ENCODE measurements around the gene RORC.
A peak's percentile ranks its signal among the peaks of the same experiment; 100 is the strongest.

The RORC gene

GRCh38 chr1:151847867-151848596 is 16.4 kb upstream of the RORC start:
- DNase-seq: no peak

DNA sequence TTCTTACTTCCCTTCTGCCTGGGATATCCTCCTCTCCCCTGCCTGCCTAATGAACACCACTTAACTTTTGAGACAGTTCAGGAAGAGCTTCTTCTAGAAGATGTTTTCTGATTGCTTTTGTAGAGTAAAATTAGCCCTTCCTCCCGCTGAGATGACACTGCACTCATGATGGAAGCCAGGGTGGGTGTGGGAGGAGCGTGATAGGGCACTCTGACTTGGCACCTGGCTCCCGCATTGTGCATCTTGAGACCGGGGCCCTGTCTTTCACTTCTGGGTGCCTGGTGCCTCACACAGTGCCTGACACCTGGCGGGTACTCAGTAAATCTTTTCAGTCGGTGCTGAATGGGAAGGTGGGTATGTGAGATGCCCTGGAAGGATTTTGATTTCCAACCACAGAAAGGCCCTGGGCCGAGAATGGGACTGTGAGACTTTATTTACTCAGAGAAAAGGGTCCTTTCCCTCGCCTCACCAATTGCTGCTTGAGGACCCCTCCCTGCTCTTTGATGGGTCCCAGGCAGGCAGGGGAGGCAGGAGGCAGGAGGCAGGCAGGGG is 15.2 kb upstream of the RORC start:
- DNase-seq: no peak

- no peak for DNase-seq
These were observed 14.5 kb upstream of the RORC start for GRCh38 chr1:151846062-151846568.

- DNase-seq: no peak
These were observed 11.8 kb upstream of the RORC start for GRCh38 chr1:151843398-151843797.

DNA sequence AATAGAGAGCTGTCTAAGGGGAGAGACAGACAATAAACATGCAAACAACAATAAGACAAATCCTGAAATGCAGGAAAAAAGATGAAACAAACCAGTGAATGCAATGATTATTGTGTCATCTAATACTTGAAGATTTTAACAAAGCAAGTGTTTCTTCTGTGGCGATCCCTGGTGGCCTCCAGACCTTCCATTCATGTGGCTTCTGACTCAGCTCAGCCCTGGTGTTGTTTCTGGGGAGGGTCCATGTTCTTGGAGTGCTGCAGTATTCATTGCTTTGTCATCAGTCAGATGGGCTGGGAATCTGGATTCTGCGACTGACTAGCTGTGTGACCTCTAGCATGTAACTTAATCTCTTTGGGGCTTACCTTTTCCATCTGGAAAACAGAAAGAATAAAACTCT is 9.5 kb upstream of the RORC start:
- DNase-seq: no peak

- DNase-seq: no peak
These were observed 8.8 kb upstream of the RORC start for GRCh38 chr1:151840421-151840820.

DNA sequence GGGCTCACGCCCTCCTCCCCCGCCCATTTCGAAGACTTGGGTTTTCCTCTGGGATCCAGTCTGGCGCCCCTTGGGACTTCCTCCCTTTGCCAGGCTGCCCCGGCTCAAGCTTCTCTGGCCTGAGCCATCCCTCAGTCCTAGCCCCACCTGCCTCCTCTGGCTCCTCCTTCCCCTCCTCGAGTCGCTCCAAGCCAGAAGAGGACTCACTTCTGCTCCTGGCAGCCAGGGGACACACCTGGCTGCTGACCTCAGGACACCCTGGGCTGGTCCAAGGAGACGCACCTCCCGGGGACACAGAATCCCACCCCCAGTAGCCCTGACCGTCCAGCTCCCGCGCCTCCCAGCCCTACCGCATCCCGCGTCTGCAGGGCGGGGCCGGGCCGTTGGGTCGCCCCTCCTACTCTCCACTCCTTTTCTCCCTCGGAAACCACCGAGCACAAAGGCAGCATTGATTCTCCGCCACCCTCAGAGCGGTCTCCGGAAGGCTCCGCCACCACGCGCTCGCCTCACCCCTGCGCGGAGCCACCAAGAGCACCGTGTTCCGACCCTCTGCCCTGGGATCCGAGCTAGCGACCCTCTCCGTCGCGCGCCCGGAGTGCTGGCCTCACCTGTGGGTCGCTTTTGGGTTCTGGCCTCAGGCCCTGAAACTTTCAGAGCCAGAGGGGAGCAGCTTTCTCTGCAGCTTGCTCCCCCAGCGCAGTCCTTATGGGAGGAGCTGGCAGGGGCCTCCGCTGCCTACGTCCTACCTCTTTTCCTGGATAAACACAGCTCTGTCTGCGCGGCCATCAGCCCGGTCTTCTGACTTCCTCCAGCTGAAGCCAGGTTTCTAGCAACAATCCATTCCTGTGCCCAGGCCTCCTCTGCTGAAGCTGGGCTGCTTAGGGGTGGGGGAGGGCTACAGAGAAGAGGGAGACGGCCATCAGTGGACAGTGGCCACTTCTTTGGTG is 8.1 kb upstream of the RORC start, which contains the start of gene C2CD4D:
C2CD4D (minus strand) TSS at position 364 of the 947 bp plus-strand sequence. CDS start 831 bp downstream, outside the sequence.
- peak; percentile 74 for DNase-seq

GRCh38 chr1:151839082-151839412 is 7.4 kb upstream of the RORC start:
- DNase-seq: no peak

DNA sequence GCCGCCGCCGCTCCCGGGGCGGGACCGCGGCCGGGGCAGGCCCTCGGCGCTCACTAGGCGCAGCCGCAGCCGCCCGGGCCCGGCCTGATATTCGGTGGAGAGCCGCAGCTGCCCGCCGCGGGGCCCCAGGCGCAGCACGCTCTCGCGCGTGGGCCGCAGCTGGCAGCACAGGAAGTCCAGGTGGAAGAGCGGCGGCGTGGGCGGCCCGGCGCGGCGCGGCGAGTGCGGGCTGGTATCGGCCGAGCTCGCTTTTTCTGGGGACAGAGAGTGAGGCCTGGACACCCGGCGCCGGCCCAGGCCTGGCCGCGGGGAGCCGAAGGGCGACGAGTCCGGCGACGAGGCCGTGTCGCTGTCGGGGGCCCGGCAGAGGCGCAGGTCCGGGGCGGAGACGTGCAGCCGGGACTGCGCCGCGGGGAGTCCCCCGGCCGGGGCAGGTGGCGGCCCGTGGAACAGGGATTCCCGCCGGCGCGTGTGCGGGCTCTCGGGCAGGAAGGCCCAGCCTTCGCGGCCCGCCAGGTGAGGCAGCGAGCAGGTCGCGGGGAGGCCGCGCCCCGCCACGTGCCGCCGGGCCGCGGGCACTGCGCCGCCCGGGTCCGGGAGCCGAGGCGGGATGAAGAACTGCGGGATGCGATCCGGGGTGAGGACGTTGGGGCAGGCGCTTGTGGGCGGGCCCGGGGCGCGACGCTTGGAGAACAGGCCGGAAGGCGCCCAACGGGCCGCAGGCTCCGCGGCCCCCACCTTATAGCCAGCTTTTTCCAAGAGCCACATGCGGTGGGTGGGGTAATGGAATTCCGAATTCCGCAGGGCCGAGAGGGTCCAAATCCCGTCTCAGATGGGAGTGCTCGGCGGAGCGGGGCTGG is 6.8 kb upstream of the RORC start:
- DNase-seq: peak; percentile 51

DNA sequence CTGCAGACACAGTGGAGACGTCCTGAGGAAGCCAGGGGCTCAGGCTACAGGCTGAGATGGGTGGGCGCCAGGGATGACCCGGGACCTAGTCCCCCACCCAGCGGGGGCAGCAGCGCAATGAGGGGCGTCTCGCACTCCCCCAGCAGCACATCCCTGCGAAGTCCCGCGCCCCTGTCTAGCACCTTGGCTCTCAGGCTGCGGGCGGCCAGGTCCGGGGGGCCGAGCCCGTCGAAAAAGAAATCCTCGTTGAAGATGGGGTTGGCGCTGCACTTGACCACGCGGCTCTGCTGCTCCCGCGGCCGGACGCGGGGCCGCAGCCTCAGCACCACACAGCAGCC is 6.3 kb upstream of the RORC start:
- no peak for DNase-seq

DNA sequence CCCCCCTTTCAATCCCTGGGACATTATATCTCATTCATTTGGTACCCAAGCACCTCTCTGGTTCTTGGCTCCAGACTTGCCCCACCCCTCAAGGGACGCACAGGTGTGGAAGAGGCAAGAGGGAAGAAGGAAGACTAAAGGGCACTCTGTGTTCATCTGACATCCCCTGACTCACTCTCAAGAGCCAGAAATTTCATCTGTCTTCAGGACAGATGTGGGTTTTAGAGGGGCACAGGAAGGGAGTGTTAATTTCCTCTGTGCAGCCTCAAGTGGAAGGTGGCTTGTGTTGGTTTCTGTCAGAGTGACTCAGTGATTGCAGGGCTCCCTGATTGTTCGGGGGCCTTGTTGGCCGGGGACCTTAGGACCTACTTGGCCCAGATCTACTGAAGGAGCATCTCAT is 5.6 kb upstream of the RORC start:
- peak; percentile 30 for DNase-seq

DNA sequence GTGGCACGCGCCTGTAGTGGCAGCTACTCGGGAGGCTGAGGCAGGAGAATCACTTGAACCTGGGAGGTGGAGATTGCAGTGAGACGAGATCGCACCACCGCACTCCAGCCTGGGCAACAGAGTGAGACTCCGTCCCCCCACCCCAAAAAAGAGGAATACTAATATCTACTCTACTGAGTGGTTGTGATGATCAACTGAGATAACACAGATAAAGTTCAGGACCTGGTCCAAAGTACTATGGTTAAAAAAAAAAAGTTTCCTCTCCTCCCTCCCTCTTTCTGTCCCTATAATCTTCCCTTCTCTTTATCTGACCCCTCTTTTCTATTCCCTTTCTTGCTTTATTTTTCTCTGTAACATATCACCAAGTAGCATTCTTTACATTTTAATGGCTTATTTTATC is 4.0 kb upstream of the RORC start:
- no peak for DNase-seq

GRCh38 chr1:151834239-151834638 is 2.6 kb upstream of the RORC start:
- DNase-seq: no peak

- no peak for DNase-seq
These were observed 1.7 kb upstream of the RORC start for GRCh38 chr1:151833172-151833900.

DNA sequence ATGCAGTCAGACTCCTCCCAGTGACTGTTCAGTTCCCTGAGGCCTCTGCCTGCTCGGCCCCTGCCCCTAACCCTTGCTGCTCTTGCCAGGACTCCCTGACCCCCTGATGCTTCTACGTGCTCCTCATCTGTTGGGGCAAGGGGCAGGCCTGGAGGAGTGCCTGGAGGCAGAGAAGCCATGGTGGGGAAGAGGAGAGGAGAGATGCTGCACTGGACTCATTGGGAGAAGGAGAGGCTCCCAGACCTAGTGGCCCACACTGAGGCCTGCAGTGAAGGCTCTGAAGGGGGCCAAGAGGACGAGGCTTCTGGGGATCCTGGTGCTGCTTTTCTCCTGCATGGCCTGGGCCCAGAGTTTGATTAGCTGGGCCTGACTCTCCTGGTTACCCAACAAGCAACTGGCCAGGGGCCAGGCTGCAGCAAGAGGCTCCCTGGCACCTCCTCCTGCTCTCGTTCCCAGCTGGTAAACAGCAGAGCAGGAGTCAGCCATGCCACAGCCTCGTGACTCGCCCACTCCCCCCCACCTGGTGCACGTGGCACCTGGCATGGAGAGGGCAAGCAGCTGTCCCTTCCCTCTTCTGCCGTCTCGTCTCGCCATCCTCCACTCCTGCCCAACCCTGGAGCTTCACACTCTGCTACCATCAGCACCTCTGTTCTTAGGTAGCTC is 847 bp upstream of the RORC start:
- no peak for DNase-seq

DNA sequence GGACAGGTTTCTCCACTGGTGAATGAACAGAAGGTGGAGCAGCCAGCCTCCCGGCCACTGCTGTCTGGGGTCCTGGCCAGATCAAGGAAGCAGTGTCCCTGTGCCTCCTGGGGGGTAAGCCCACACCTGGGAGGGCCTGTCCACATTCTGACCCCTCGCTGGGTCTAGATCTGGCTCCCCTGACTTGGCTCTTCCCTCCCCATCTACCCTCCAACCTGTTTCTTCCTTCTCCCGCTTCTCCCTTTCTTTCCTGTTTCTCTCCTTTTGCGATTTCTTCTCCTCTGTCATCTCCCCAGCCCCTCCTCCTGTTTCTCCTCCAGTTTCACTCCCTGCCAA is 378 bp downstream of the RORC start:
- DNase-seq: no peak

DNA sequence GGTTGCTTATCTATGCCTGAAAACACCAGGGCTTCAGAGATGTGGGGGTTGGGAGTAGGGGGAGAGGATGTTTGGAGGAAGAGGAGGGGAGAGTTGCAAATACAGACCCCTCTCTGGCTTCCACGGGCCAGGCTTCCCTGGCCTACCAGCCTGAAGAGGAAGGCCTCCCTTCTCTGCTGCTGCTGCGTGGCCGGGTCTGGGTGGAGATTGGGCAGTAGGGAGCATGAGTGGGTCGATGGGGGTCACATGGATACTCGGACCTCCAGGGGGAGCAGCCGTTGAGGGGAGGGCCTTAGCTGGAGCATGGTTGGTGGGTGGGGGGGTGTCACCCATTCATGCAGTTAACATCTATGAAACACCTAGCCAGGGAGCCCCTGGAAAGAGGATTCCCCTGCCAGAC is 1.5 kb downstream of the RORC start:
- no peak for DNase-seq

DNA sequence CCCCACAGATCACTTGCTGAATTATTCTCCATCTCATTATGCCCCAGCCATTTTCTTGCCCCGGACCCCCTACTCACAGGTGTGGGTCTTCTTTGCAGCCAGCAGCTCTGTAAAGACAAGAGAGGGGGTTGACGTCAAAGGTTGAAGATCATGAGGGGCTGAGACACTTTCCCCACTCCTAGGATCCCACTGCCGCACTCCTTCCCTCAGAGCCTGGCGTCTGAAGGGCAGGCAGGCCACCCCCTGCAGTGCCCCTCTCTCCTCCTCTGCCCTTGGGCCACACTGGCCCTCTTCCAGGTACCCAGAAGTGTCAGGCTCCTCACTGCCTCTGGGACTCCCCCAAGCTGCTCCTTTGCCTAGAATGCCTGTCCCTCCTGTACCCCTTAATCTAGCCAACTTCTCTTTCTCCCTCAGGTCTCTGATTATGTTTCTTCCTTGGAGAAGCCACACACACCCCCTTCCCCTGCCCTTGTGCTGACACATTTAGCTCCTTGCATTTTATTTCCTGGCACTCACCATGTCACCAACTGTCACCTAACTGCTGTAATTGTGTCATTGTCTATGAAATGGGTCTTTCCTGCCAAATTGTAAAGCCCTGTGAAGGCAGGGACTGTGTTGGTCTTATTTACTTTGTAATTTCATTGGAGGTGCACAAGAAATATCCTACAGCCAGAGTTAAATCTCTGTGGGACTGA is 2.1 kb downstream of the RORC start:
- no peak for DNase-seq

DNA sequence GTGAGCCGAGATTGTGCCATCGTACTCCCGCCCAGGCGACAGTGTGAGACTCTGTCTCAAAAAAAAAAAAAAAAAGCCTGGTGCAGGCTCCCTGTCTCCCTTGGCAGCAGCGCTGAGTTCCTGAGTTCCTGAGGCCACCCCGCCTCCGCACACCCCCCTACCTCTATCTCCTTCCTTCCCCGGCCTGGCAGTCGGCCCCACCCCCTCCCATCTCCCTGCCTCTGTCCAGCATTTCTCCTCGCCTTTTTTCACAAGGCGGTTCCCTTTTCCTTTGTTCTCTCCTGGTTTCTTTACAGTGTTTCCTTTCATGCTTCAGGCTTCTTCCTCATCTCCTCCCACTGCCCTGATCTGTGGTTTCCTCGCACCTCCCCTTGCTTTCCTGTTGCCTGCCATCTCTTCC is 2.7 kb downstream of the RORC start:
- no peak for DNase-seq

GRCh38 chr1:151827853-151828252 is 3.7 kb downstream of the RORC start:
- no peak for DNase-seq

All from stimulated activated naive CD4-positive, alpha-beta T cell treated with Interleukin-2 at 50 U/mL for 16 hours (primary cell).